Measurements from ENCODE around the gene AEN.
"Not testable (repeated sequence)": the region's sequence is repeated elsewhere in the genome, so short reads cannot be mapped to it uniquely, and the experiment has no call there.

Gene AEN

GRCh38 chr15:88630798-88631463 is 9.8 kb downstream of the AEN start:
- no peak for DNase-seq (ENCODE audit: low read depth, low spot score)

GRCh38 chr15:88631464-88632028 is 10.4 kb downstream of the AEN start:
- no peak for DNase-seq (ENCODE audit: low read depth, low spot score)

- DNase-seq (ENCODE audit: low read depth, low spot score) = not testable (repeated sequence)
These were observed 11.7 kb downstream of the AEN start for GRCh38 chr15:88632797-88633196.

- DNase-seq (ENCODE audit: low read depth, low spot score) = no peak
These were observed 13.3 kb downstream of the AEN start for GRCh38 chr15:88634449-88634848.

- no peak for DNase-seq (ENCODE audit: low read depth, low spot score)
These were observed 14.2 kb downstream of the AEN start for GRCh38 chr15:88635318-88635717.

- DNase-seq (ENCODE audit: low read depth, low spot score) = no peak
These were observed 14.9 kb downstream of the AEN start for GRCh38 chr15:88636050-88636449.

GRCh38 chr15:88636654-88637053 is 15.5 kb downstream of the AEN start:
- DNase-seq (ENCODE audit: low read depth, low spot score) = no peak

- no peak for DNase-seq (ENCODE audit: low read depth, low spot score)
These were observed 16.3 kb downstream of the AEN start for GRCh38 chr15:88637436-88637835.

- no peak for DNase-seq (ENCODE audit: low read depth, low spot score)
These were observed 16.9 kb downstream of the AEN start for GRCh38 chr15:88637841-88638625.

GRCh38 chr15:88638626-88639372 is 17.7 kb downstream of the AEN start, which contains the start of gene ISG20:
Gene ISG20, plus strand, starts transcription at chr15:88639016. Its CDS starts 351 bp downstream, at chr15:88639367.
- DNase-seq (ENCODE audit: low read depth, low spot score) = peak; percentile 95

GRCh38 chr15:88641959-88642452 is 20.9 kb downstream of the AEN start:
- DNase-seq (ENCODE audit: low read depth, low spot score) = no peak

GRCh38 chr15:88642514-88642913 is 21.4 kb downstream of the AEN start:
- DNase-seq (ENCODE audit: low read depth, low spot score) = not testable (repeated sequence)

- no peak for DNase-seq (ENCODE audit: low read depth, low spot score)
These were observed 23.6 kb downstream of the AEN start for GRCh38 chr15:88644741-88645140.

GRCh38 chr15:88645171-88646087 is 24.3 kb downstream of the AEN start:
- DNase-seq (ENCODE audit: low read depth, low spot score) = no peak

GRCh38 chr15:88646088-88646405 is 24.9 kb downstream of the AEN start:
- DNase-seq (ENCODE audit: low read depth, low spot score) = no peak

- DNase-seq (ENCODE audit: low read depth, low spot score) = no peak
These were observed 25.8 kb downstream of the AEN start for GRCh38 chr15:88646951-88647350.

- DNase-seq (ENCODE audit: low read depth, low spot score) = no peak
These were observed 26.4 kb downstream of the AEN start for GRCh38 chr15:88647351-88648105.

GRCh38 chr15:88648357-88649214 is 27.4 kb downstream of the AEN start:
- no peak for DNase-seq (ENCODE audit: low read depth, low spot score)

GRCh38 chr15:88649286-88649733 is 28.2 kb downstream of the AEN start:
- DNase-seq (ENCODE audit: low read depth, low spot score) = peak; percentile 55

All from brain pericyte (primary cell).